Lower lobe of right lung (tissue), 2 donors: ENCODE data around the gene PPP1R14C. TPM values are rescaled to one million over a fixed set of nuclear protein-coding genes. Genes with fewer than 3 reads are reported as not detected.
A peak's percentile ranks its signal among the peaks of the same experiment; 100 is the strongest.

Source experiments
- ATAC-seq, 2 donors: fragments of 200-7000 bp; cut with Tn5 transposase; one replicate each; pipeline ENCODE4 v1.9.1; 2020 to 2022; ENCODE audit warnings: mild to moderate bottlenecking in 2 of 2, moderate library complexity in 2 of 2
- DNase-seq: peaks from one replicate; pipeline ENCODE4 v3.0.0-alpha.2; 2020
- H3K27ac ChIP-seq: fragments of 200-600 bp; one replicate; pipeline ENCODE4 v1.8.0; 2022
- H3K27me3 ChIP-seq: fragments of 200-600 bp; one replicate; pipeline ENCODE4 v1.8.0; 2022; ENCODE audit warnings: low read depth
- H3K36me3 ChIP-seq: fragments of 200-600 bp; one replicate; pipeline ENCODE4 v1.8.0; 2022; ENCODE audit warnings: mild to moderate bottlenecking
- H3K4me1 ChIP-seq: fragments of 200-600 bp; one replicate; pipeline ENCODE4 v1.8.0; 2022
- H3K4me3 ChIP-seq: fragments of 200-600 bp; one replicate; pipeline ENCODE4 v1.8.0; 2022; ENCODE audit warnings: mild to moderate bottlenecking
- H3K9me3 ChIP-seq: fragments of 200-600 bp; one replicate; pipeline ENCODE4 v1.8.0; 2022
- intact Hi-C: fragments of 100-400 bp; cut with DNase I; formaldehyde crosslinking; loops from one replicate; pipeline ENCODE4 v1.11.0; 2022
- long read RNA-seq: library from polyadenylated mRNA; unstranded; transcript quantifications from one replicate; pipeline ENCODE4 v2.0.0, GENCODE V29; 2021
- total RNA-seq: library from RNA; stranded (reverse); fragmentation: NEBNext Ultra II Directional; extraction: Animal tissue kit (Norgen Biotek cat#: 25700); gene quantifications from one replicate; pipeline ENCODE4 v1.2.1, GENCODE V29; 2021
- TF ChIP-seq, protein P1 (sequence below): fragments of 200-600 bp; IDR thresholded peaks from one replicate; pipeline ENCODE4 v1.8.0; 2022; ENCODE audit warnings: antibody characterized with exemption, mild to moderate bottlenecking
- donor health status: DM: no; HTN: yes; CAD: no; lungs with severe emphysema.

Gene PPP1R14C
- 15.4 TPM for total RNA-seq
- long read RNA-seq, transcript PPP1R14C-201 (4 exons, 2,152 nt), result major isoform, 30 of 41 reads
- long read RNA-seq, partial matches to known transcripts, result 2 of 41 reads
- long read RNA-seq, other reads (novel, unspliced or antisense), result 9 of 41 reads

DNA sequence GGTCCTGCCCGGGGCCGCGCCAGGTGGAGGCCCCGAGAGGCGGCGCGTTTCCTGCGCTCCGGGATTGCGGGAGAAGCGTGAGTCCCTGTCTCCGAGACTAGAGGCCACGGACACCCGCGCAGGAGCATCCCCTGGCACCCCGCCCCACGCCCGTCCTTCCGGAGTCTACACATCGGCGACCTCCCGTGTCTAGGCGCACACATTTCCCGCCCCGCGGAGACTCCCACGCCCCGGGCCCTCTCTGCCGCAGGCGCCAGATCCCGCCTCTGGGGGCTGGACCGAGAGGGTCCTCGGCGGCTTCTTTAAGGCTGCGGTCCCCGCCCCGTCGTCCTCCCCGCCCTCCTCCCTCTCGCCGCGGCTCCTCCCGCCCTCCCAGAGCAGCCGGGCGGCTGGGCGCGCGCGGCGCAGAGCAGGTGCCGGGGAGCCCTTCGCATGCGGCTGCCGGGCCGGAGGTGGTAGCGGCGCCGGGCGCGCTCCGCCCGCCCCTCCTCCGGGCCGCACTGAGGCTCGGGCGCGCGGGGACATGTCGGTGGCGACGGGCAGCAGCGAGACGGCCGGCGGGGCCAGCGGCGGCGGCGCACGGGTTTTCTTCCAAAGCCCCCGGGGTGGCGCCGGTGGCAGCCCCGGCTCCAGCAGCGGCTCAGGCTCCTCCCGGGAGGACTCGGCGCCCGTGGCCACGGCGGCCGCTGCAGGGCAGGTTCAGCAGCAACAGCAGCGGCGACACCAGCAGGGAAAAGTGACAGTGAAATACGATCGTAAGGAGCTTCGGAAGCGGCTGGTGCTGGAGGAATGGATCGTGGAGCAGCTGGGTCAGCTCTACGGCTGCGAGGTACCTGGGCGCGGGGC is at the start of gene PPP1R14C:
TSS of gene PPP1R14C (plus strand) at position 375 of the 846 bp plus-strand sequence. CDS start at position 524, 149 bp downstream.
- intact Hi-C loops, result no loop called here
- peaks cover 44% of the 10 kb centered on the region for H3K27me3 ChIP-seq
- peaks cover 28% of the 10 kb centered on the region for H3K4me1 ChIP-seq
- no peaks in the 10 kb centered on the region for H3K9me3 ChIP-seq
- peak within 1 kb of the TSS; percentile 31 for H3K27ac ChIP-seq
- H3K36me3 ChIP-seq, result no peaks in the 10 kb centered on the region
- ATAC-seq, result peak; percentile 87 to 88
- TF ChIP-seq, protein P1, sequence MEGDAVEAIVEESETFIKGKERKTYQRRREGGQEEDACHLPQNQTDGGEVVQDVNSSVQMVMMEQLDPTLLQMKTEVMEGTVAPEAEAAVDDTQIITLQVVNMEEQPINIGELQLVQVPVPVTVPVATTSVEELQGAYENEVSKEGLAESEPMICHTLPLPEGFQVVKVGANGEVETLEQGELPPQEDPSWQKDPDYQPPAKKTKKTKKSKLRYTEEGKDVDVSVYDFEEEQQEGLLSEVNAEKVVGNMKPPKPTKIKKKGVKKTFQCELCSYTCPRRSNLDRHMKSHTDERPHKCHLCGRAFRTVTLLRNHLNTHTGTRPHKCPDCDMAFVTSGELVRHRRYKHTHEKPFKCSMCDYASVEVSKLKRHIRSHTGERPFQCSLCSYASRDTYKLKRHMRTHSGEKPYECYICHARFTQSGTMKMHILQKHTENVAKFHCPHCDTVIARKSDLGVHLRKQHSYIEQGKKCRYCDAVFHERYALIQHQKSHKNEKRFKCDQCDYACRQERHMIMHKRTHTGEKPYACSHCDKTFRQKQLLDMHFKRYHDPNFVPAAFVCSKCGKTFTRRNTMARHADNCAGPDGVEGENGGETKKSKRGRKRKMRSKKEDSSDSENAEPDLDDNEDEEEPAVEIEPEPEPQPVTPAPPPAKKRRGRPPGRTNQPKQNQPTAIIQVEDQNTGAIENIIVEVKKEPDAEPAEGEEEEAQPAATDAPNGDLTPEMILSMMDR, result no peak
- DNase-seq, result peak; percentile 74
- H3K4me3 ChIP-seq, result peak within 1 kb of the TSS; percentile 60

DNA sequence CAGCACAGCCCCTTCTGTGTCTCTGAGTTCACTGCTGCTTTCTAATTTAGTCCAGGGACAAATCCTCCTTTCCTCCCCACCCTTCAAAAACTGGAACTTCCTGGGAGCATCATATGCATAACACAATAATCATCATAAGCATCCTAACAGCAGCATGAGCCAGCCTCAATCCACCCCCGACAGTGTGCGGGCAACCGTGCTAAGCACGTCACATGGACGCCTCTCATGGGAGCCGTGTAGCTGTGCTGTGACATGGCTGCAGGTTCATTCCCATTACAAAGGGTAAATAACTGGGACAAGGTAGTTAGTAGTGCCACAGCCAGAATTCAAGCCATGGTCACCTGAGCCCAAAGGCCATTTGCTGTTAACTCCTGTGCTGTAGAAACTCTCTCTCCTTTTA is 49.4 kb upstream of the PPP1R14C start:
- Histone ChIP-seq H3K36me3 (no peaks in the 10 kb centered on the region), H3K9me3 (no peaks in the 10 kb centered on the region), H3K27me3 (no peaks in the 10 kb centered on the region), H3K4me3 (no peak overlapping the region), H3K4me1 (no peaks in the 10 kb centered on the region), H3K27ac (no peak overlapping the region)
- intact Hi-C loops, result no loop called here
- ATAC-seq (no peak), DNase-seq (no peak)
- TF ChIP-seq, protein P1, result no peak

DNA sequence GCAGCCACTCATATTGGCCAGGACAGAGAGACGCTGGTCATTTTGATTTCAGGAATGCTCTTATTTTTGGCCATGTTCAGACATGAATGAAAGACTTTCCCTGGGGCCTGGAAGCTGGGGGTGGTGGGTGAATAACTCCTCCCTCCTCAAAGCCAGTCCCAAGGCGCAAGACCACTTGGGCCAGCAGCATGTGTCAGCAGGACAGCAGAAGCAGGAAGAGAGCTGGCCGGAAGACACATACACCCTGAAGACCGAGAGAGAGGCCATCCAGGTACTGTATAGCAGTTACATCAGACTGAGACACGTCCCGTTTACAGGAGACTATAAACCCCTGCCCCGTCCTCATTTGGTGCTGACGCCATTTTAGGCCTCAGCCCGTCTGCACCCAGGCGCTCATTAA is 44.7 kb upstream of the PPP1R14C start:
- DNase-seq (no peak), ATAC-seq (no peak)
- Histone ChIP-seq H3K36me3 (no peaks in the 10 kb centered on the region), H3K27me3 (no peaks in the 10 kb centered on the region), H3K9me3 (no peaks in the 10 kb centered on the region), H3K4me3 (no peak overlapping the region), H3K4me1 (no peaks in the 10 kb centered on the region), H3K27ac (no peak overlapping the region)
- TF ChIP-seq, protein P1, result no peak
- intact Hi-C loops, result no loop called here

DNA sequence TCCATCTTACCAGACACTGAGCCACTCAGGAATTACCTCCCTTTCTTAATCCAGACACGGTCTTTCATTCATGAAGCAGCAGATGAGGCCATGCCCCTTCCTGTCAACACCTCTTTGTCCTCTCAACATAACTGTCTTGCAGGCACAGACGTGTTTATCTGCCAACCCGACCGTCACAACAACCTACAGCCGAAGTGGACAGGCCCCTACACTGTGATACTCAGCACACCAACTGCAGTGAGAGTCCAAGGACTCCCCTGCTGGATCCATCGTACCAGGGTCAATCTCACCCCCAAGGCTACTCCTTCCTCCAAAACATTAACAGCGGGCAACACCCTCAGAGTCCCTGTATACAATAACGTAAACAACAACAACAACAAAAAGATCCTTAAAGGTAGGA is 43.3 kb upstream of the PPP1R14C start:
- TF ChIP-seq, protein P1, result no peak
- no peaks in the 10 kb centered on the region for H3K36me3 ChIP-seq
- ATAC-seq, result no peak

GRCh38 chr6:150099953-150100352 is 42.9 kb upstream of the PPP1R14C start:
- H3K36me3 ChIP-seq, result no peaks in the 10 kb centered on the region
- H3K9me3 ChIP-seq, result no peaks in the 10 kb centered on the region
- H3K4me1 ChIP-seq, result no peaks in the 10 kb centered on the region
- TF ChIP-seq, protein P1, result no peak
- no peaks in the 10 kb centered on the region for H3K27me3 ChIP-seq
- intact Hi-C loops, result no loop called here
- DNase-seq, result no peak
- no peak overlapping the region for H3K27ac ChIP-seq
- no peak overlapping the region for H3K4me3 ChIP-seq
- ATAC-seq, result no peak

More for the DNA sequence above, 43.3 kb upstream of the PPP1R14C start:
- Histone ChIP-seq H3K9me3 (no peaks in the 10 kb centered on the region), H3K4me3 (no peak overlapping the region), H3K27me3 (no peaks in the 10 kb centered on the region), H3K4me1 (no peaks in the 10 kb centered on the region), H3K27ac (no peak overlapping the region)
- intact Hi-C loops, result no loop called here
- no peak for DNase-seq
